ENCODE measurements around the gene MXD1. TPM values are rescaled to one million over a fixed set of nuclear protein-coding genes. Genes with fewer than 3 reads are reported as not detected.

Gene MXD1
- total RNA-seq, 1 experiment from 2014 or later: 3.7 TPM

GRCh38 chr2:69943843-69944525 lies 29.1 kb downstream of the MXD1 start:
- no peak overlapping the region for H4K91ac ChIP-seq (ENCODE audit: insufficient read length, low read depth, low read length)
- H3K23ac ChIP-seq (ENCODE audit: insufficient read length, low read depth, low read length): no peak overlapping the region
- peaks cover 9 to 20% of the 10 kb centered on the region in 2 experiments for H3K4me1 Mint-ChIP-seq
- peaks cover 0 to 5% (median 1%) of the 10 kb centered on the region in 3 experiments; a peak in 3 of 7 replicates for H3K36me3 Mint-ChIP-seq (ENCODE audit: insufficient read depth in 1 of 3, low read depth in 3 of 3)
- H2AK5ac ChIP-seq (ENCODE audit: insufficient read length, low read length): no peak overlapping the region
- H3K27ac ChIP-seq (ENCODE audit: insufficient read length, low read depth, low read length): no peak overlapping the region
- peaks cover 1% of the 10 kb centered on the region; the same call in 1 of the 2 replicates for H3K27me3 Mint-ChIP-seq (ENCODE audit: low read depth)
- H3K4me2 ChIP-seq (ENCODE audit: insufficient read depth, insufficient read length, low read length): no peak overlapping the region
- H3K4me3 Mint-ChIP-seq: no peak overlapping the region
- H3K56ac ChIP-seq (ENCODE audit: insufficient read length, low read depth, low read length): no peak overlapping the region
- no peak overlapping the region for H3K14ac ChIP-seq (ENCODE audit: insufficient read depth, low read length)
- H3K27me3 ChIP-seq (ENCODE audit: insufficient read depth, low read length): no peaks in the 10 kb centered on the region
- H4K5ac ChIP-seq (ENCODE audit: insufficient read length, low read depth, low read length): no peak overlapping the region
- H3T11ph ChIP-seq (ENCODE audit: low read length): no peak overlapping the region
- no peak overlapping the region for H3K27ac Mint-ChIP-seq
- H2BK20ac ChIP-seq (ENCODE audit: low read depth, low read length, poor library complexity, severe bottlenecking): no peak overlapping the region
- H3K18ac ChIP-seq (ENCODE audit: insufficient read length, low read depth, low read length): no peak overlapping the region
- H4K20me1 ChIP-seq (ENCODE audit: control insufficient read depth, insufficient read depth, insufficient read length): no peaks in the 10 kb centered on the region
- H3K4me1 ChIP-seq (ENCODE audit: insufficient read depth, low read length): no peaks in the 10 kb centered on the region
- H3K9ac ChIP-seq (ENCODE audit: extremely low read depth, insufficient read length, low read length): no peak overlapping the region
- no peak overlapping the region for H2BK12ac ChIP-seq (ENCODE audit: insufficient read length, low read depth, low read length)
- no peak overlapping the region for H2BK15ac ChIP-seq (ENCODE audit: low read depth, low read length)
- no peaks in the 10 kb centered on the region for H3K9me3 Mint-ChIP-seq
- no peak overlapping the region for H2AFZ ChIP-seq (ENCODE audit: low read length)
- WGBS (ENCODE audit: extremely low coverage, insufficient read length, low lambda C conversion rate): no CpG with 5 or more reads among the region's 9 CpGs
- H2BK120ac ChIP-seq (ENCODE audit: low read depth, low read length, poor library complexity, severe bottlenecking): no peak overlapping the region
- TF ChIP-seq CTCF (conservative IDR thresholded peaks at IDR 0.05): no peak
- no peaks in the 10 kb centered on the region for H3K79me1 ChIP-seq (ENCODE audit: insufficient read depth, low read depth, low read length, poor library complexity, severe bottlenecking)
- DNase-seq: no peak
- no peaks in the 10 kb centered on the region for H3K9me3 ChIP-seq (ENCODE audit: control insufficient read depth, low read depth, low read length)
- H3K79me2 ChIP-seq (ENCODE audit: insufficient read depth, low read length): no peaks in the 10 kb centered on the region
- no peak overlapping the region for H3K4ac ChIP-seq (ENCODE audit: low read depth, low read length)
- no peak overlapping the region for H4K8ac ChIP-seq (replicated peaks; ENCODE audit: insufficient read length, low read depth, low read length)
- H2BK5ac ChIP-seq (ENCODE audit: insufficient read length, low read length): no peak overlapping the region
- H3K23me2 ChIP-seq (ENCODE audit: insufficient read length, low read depth, low read length, poor library complexity, severe bottlenecking): no peaks in the 10 kb centered on the region

All from H9 (cell line).